K562 (cell line): ENCODE results near the gene LRFN2. TPM values are rescaled to one million over a fixed set of nuclear protein-coding genes. Genes with fewer than 3 reads are reported as not detected.

Experiments
- ATAC-seq: fragments of 200-7000 bp; cut with Tn5 transposase; 3 replicates; pipeline ENCODE4 v1.9.1; 2020; ENCODE audit warnings: moderate library complexity
- BruUV-seq: library from RNA; stranded (reverse); fragments of 400-500 nt; replicated peaks from 2 replicates; lab custom pipeline; 2021; lab: Mats Ljungman, UMichigan
- CTCF ChIA-PET: fragments of 300-600 bp; formaldehyde crosslinking; extraction: SDS; loops from one replicate; lab custom pipeline; 2021; ENCODE audit warnings: low intra/inter-chr PET ratio; lab: Yijun Ruan, JAX
- POLR2A ChIA-PET: fragments of 300-600, 350-650 bp; sonication (Branson Sonifier 250); formaldehyde crosslinking; extraction: SDS; loops from one replicate; lab custom pipeline; 2021; ENCODE audit warnings: antibody characterized with exemption, inconsistent platforms; lab: Yijun Ruan, JAX
- DNase-seq, 4 experiments: peaks; one replicate each; pipeline versions ENCODE4 v3.0.0 to v3.0.0-alpha.2; 2011 to 2018; ENCODE audit warnings: low spot score in 3 of 4, mixed read lengths in 3 of 4; ENCODE audit errors: extremely low read depth in 1 of 4
- FAIRE-seq: peaks from 2 replicates; lab custom pipeline; 2011; peaks lifted over from hg19 to GRCh38; lab: Jason Lieb, UNC
- H2AFZ ChIP-seq: 2 replicates; pipeline ENCODE4 v1.6.0; 2011; ENCODE audit warnings: low read depth, low read length, control low read depth, inconsistent platforms
- H3K27ac ChIP-seq: fragments of 200-600 bp; 3 replicates; pipeline ENCODE4 v1.8.0; 2011; ENCODE audit warnings: low read depth, mild to moderate bottlenecking, control low read depth, inconsistent platforms, low read length, moderate library complexity, mixed read lengths; ENCODE audit errors: extremely low read depth
- H3K27me3 ChIP-seq, 2 experiments: fragments of 300-600 bp in 1 of 2; 2 replicates in 1 of 2; 3 replicates in 1 of 2; pipeline versions ENCODE4 v1.6.0 to v1.8.0; 2011; ENCODE audit warnings: inconsistent platforms in 2 of 2, low read length in 2 of 2, mild to moderate bottlenecking in 1 of 2, mixed read lengths in 1 of 2, moderate library complexity in 1 of 2; ENCODE audit not compliant: control insufficient read depth in 2 of 2, insufficient read depth in 2 of 2
- H3K36me3 ChIP-seq: fragments of 300-600 bp; 3 replicates; pipeline ENCODE4 v1.8.0; 2011; ENCODE audit warnings: mild to moderate bottlenecking, low read length, inconsistent platforms; ENCODE audit not compliant: control insufficient read depth, insufficient read depth
- H3K4me1 ChIP-seq, 2 experiments: fragments of 200-600 bp in 1 of 2; replicated peaks in 1 of 2; 2 replicates in 1 of 2; 3 replicates in 1 of 2; pipeline versions ENCODE4 v1.5.1 to v1.8.0; 2011; ENCODE audit warnings: inconsistent platforms in 2 of 2, low read length in 2 of 2, mild to moderate bottlenecking in 1 of 2, mixed read lengths in 1 of 2, moderate library complexity in 1 of 2; ENCODE audit not compliant: control insufficient read depth in 2 of 2, insufficient read depth in 2 of 2
- H3K4me2 ChIP-seq: 2 replicates; pipeline ENCODE4 v1.6.1; 2011; ENCODE audit warnings: low read length, control low read depth, inconsistent platforms, mixed read lengths; ENCODE audit not compliant: insufficient read depth
- H3K4me3 ChIP-seq: fragments of 200-600 bp; sonication (generic), shearing (Covaris generic); 2 replicates; pipeline ENCODE4 v1.5.1; 2016; ENCODE audit warnings: control low read depth, inconsistent platforms
- H3K79me2 ChIP-seq: fragments of 200-600 bp; 3 replicates; pipeline ENCODE4 v1.8.0; 2011; ENCODE audit warnings: low read length, inconsistent platforms; ENCODE audit not compliant: control insufficient read depth, insufficient read depth
- H3K9ac ChIP-seq, 2 experiments: 2 replicates each; pipeline versions ENCODE4 v1.6.0 to v1.6.1; 2011; ENCODE audit warnings: low read depth in 2 of 2, low read length in 2 of 2, control low read depth in 1 of 2, inconsistent platforms in 1 of 2, mild to moderate bottlenecking in 1 of 2, mixed read lengths in 1 of 2; ENCODE audit not compliant: insufficient read depth in 1 of 2
- H3K9me1 ChIP-seq: one replicate; pipeline ENCODE4 v1.6.0; 2011; ENCODE audit warnings: inconsistent platforms, mild to moderate bottlenecking, low read length, moderate library complexity; ENCODE audit not compliant: control insufficient read depth, insufficient read depth
- H3K9me3 ChIP-seq: replicated peaks from 2 replicates; pipeline ENCODE4 v1.5.1; 2011; ENCODE audit warnings: low read depth, low read length, inconsistent platforms; ENCODE audit not compliant: control insufficient read depth, insufficient read depth
- H4K20me1 ChIP-seq: replicated peaks from 2 replicates; pipeline ENCODE4 v1.6.1; 2011; ENCODE audit warnings: low read length, inconsistent platforms, mixed read lengths; ENCODE audit not compliant: control insufficient read depth, insufficient read depth
- BRF1 ChIP-seq: IDR thresholded peaks from 3 replicates; pipeline ENCODE4 v1.6.1; 2011; ENCODE audit warnings: borderline replicate concordance, mild to moderate bottlenecking; ENCODE audit not compliant: insufficient read length; ENCODE audit errors: extremely low read depth
- DDX20 ChIP-seq: fragments of 450-650 bp; IDR thresholded peaks from 2 replicates; pipeline ENCODE4 v1.6.1; 2016; ENCODE audit warnings: missing genetic modification characterization, low read depth, mild to moderate bottlenecking, missing compliant biosample characterization, moderate library complexity
- DMBX1 ChIP-seq: fragments of 250-450 bp; sonication (Bioruptor Pico); IDR thresholded peaks from 2 replicates; pipeline ENCODE4 v1.8.0; 2022; ENCODE audit warnings: inconsistent platforms, mild to moderate bottlenecking, moderate library complexity, borderline replicate concordance
- ETV5 ChIP-seq: sonication (generic); formaldehyde crosslinking; IDR thresholded peaks from 2 replicates; pipeline ENCODE4 v1.4.0; 2020; ENCODE audit warnings: low read depth, mild to moderate bottlenecking, missing genetic modification reagents
- HNRNPH1 ChIP-seq: fragments of 200-400 bp; formaldehyde crosslinking; optimal IDR thresholded peaks from 2 replicates; pipeline ENCODE3; 2017; ENCODE audit warnings: low read depth, mild to moderate bottlenecking, low read length, moderate library complexity
- NCOA1 ChIP-seq: fragments of 450-650 bp; IDR thresholded peaks from 2 replicates; pipeline ENCODE4 v1.6.1; 2016; ENCODE audit warnings: low read depth
- NR2F6 ChIP-seq: fragments of 450-650 bp; formaldehyde crosslinking; IDR thresholded peaks from 2 replicates; pipeline ENCODE4 v1.4.0; 2020; ENCODE audit warnings: mild to moderate bottlenecking
- PHF20 ChIP-seq: fragments of 450-650 bp; IDR thresholded peaks from 2 replicates; pipeline ENCODE4 v1.6.1; 2018; ENCODE audit not compliant: partially characterized antibody
- RBFOX2 ChIP-seq: fragments of 200-400 bp; formaldehyde crosslinking; IDR thresholded peaks from 2 replicates; pipeline ENCODE4 v1.6.1; 2017; ENCODE audit warnings: low read depth, mild to moderate bottlenecking, low read length, moderate library complexity
- STAT6 ChIP-seq: sonication (generic); formaldehyde crosslinking; IDR thresholded peaks from 2 replicates; pipeline ENCODE4 v1.8.1; 2023; ENCODE audit warnings: mild to moderate bottlenecking, missing genetic modification reagents
- ZFPM2 ChIP-seq: fragments of 250-450 bp; sonication (Bioruptor Pico); IDR thresholded peaks from 2 replicates; pipeline ENCODE4 v1.5.1; 2022; ENCODE audit warnings: mild to moderate bottlenecking
- ZNF212 ChIP-seq: fragments of 450-650 bp; formaldehyde crosslinking; IDR thresholded peaks from 2 replicates; pipeline ENCODE4 v1.4.0; 2020; ENCODE audit warnings: mild to moderate bottlenecking
- WGBS: fragments of 100-300 bp; shearing (Covaris generic); methylation state at CpG from one replicate; pipeline ENCODE4 v1.1.6; 2016; ENCODE audit warnings: low coverage, mixed read lengths; ENCODE audit not compliant: insufficient coverage; ENCODE audit errors: missing lambda C conversion rate; 5-methylcytosine and 5-hydroxymethylcytosine counted together
- in situ Hi-C: fragments of 300-500 bp; cut with MboI; formaldehyde crosslinking; loops from 4 replicates; pipeline ENCODE4 v1.15.0; 2018; ENCODE audit warnings: inconsistent platforms, mixed read lengths
- intact Hi-C: fragments of 100-400 bp; cut with micrococcal nuclease; formaldehyde crosslinking; loops from 2 replicates; pipeline ENCODE4 v1.14.2; 2022
- polyA plus RNA-seq, 8 experiments: library from polyadenylated mRNA; depleted of rRNA in 4 of 8; stranded (reverse) in 5 of 8; unstranded in 3 of 8; fragments of >200 nt; fragmentation: Nextera tagmentation in 2 of 8; fragmentation: Illumina TruSeq in 1 of 8; extraction: Ambion mirVana in 2 of 8; extraction: Trizol in 1 of 8; gene quantifications; 2 replicates each; pipeline versions ENCODE4 v1.2.1 to v1.2.3, GENCODE V29; 2011 to 2014; ENCODE audit warnings: inconsistent platforms in 1 of 8, missing spikeins in 1 of 8
- total RNA-seq, 7 experiments: library from RNA; depleted of rRNA in 6 of 7; stranded (reverse); fragments of >200 nt in 6 of 7; fragmentation: Illumina TruSeq in 2 of 7; extraction: Trizol in 2 of 7; gene quantifications; 2 replicates each; pipeline versions ENCODE4 v1.2.1 to v1.2.3, GENCODE V29; 2011 to 2021; ENCODE audit warnings: low replicate concordance in 1 of 7
- TF ChIP-seq, protein P1 (sequence below): fragments of 450-650 bp; formaldehyde crosslinking; IDR thresholded peaks from 2 replicates; pipeline ENCODE4 v1.4.0; 2022; ENCODE audit warnings: missing genetic modification characterization
- TF ChIP-seq, protein P2 (sequence below): fragments of 450-650 bp; IDR thresholded peaks from 2 replicates; pipeline ENCODE4 v1.6.1; 2016; ENCODE audit warnings: antibody characterized with exemption

The LRFN2 gene
- total and polyA plus RNA-seq, 9 of the 15 experiments (the other 6 are each of a cell fraction or from before 2014, with no cell fraction given) = not detected

GRCh38 chr6:40620574-40621240 is 33.5 kb upstream of the LRFN2 start:
- 0% methylated on average over 9 of the region's 9 CpGs for WGBS

More at GRCh38 chr6:40620574-40621240, 33.5 kb upstream of the LRFN2 start:
- intact Hi-C loops (no loop called here), in situ Hi-C loops (no loop called here)
- Histone ChIP-seq H3K36me3 (no peaks in the 10 kb centered on the region), H3K4me2 (no peak overlapping the region), H3K27ac (no peak overlapping the region), H3K9me1 (no peaks in the 10 kb centered on the region), H4K20me1 (no peaks in the 10 kb centered on the region), H3K79me2 (no peaks in the 10 kb centered on the region), H2AFZ (no peak overlapping the region), H3K9me3 (no peaks in the 10 kb centered on the region), H3K4me1 (no peaks in the 10 kb centered on the region), H3K4me3 (no peak overlapping the region), H3K9ac (no peak overlapping the region), H3K27me3 (peaks cover 0 to 10% of the 10 kb centered on the region in 2 experiments; a peak in 3 of 5 replicates)
- DNase-seq (no peak), ATAC-seq (no peak), FAIRE-seq (no peak)
- ChIA-PET CTCF (no interaction called here), POLR2A (interaction anchor here (0.7 kb wide), 1 partner anchor 17 kb away, joined by 3 read pairs; no protein-coding TSS in a partner anchor)
- BruUV-seq = no TSS peak
- TF ChIP-seq ETV5 (CRISPR knock-in tag) (no peak), PHF20 (no peak), DDX20 (no peak), STAT6 (CRISPR knock-in tag) (no peak), DMBX1 (CRISPR knock-in tag) (no peak), BRF1 (no peak), NCOA1 (no peak), ZNF212 (CRISPR knock-in tag) (no peak), RBFOX2 (no peak), HNRNPH1 (no peak), NR2F6 (CRISPR knock-in tag) (no peak), ZFPM2 (CRISPR knock-in tag) (no peak)
- TF ChIP-seq, protein P1, sequence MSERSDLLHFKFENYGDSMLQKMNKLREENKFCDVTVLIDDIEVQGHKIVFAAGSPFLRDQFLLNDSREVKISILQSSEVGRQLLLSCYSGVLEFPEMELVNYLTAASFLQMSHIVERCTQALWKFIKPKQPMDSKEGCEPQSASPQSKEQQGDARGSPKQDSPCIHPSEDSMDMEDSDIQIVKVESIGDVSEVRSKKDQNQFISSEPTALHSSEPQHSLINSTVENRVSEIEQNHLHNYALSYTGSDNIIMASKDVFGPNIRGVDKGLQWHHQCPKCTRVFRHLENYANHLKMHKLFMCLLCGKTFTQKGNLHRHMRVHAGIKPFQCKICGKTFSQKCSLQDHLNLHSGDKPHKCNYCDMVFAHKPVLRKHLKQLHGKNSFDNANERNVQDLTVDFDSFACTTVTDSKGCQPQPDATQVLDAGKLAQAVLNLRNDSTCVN = no peak
- TF ChIP-seq, protein P2, sequence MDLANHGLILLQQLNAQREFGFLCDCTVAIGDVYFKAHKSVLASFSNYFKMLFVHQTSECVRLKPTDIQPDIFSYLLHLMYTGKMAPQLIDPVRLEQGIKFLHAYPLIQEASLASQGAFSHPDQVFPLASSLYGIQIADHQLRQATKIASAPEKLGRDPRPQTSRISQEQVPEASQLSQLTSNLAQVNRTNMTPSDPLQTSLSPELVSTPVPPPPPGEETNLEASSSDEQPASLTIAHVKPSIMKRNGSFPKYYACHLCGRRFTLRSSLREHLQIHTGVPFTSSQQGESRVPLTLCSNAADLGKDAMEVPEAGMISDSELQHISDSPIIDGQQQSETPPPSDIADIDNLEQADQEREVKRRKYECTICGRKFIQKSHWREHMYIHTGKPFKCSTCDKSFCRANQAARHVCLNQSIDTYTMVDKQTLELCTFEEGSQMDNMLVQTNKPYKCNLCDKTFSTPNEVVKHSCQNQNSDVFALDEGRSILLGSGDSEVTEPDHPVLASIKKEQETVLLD = no peak
